K562 (cell line): ENCODE data around the gene BACH1. TPM values are rescaled to one million over a fixed set of nuclear protein-coding genes. Genes with fewer than 3 reads are reported as not detected.

Experiments used
- ATAC-seq: fragments of 200-7000 bp; cut with Tn5 transposase; 3 replicates; pipeline ENCODE4 v1.9.1; 2020; ENCODE audit warnings: moderate library complexity
- BruUV-seq: library from RNA; stranded (reverse); fragments of 400-500 nt; replicated peaks from 2 replicates; lab custom pipeline; 2021; lab: Mats Ljungman, UMichigan
- CTCF ChIA-PET: fragments of 300-600 bp; formaldehyde crosslinking; extraction: SDS; loops from one replicate; lab custom pipeline; 2021; ENCODE audit warnings: low intra/inter-chr PET ratio; lab: Yijun Ruan, JAX
- POLR2A ChIA-PET: fragments of 300-600, 350-650 bp; sonication (Branson Sonifier 250); formaldehyde crosslinking; extraction: SDS; loops from one replicate; lab custom pipeline; 2021; ENCODE audit warnings: antibody characterized with exemption, inconsistent platforms; lab: Yijun Ruan, JAX
- DNase-seq, 4 experiments: peaks; one replicate each; pipeline versions ENCODE4 v3.0.0 to v3.0.0-alpha.2; 2011 to 2018; ENCODE audit warnings: low spot score in 3 of 4, mixed read lengths in 3 of 4; ENCODE audit errors: extremely low read depth in 1 of 4
- FAIRE-seq: peaks from 2 replicates; lab custom pipeline; 2011; peaks lifted over from hg19 to GRCh38; lab: Jason Lieb, UNC
- H2AFZ ChIP-seq: 2 replicates; pipeline ENCODE4 v1.6.0; 2011; ENCODE audit warnings: low read depth, low read length, control low read depth, inconsistent platforms
- H3K27ac ChIP-seq: fragments of 200-600 bp; 3 replicates; pipeline ENCODE4 v1.8.0; 2011; ENCODE audit warnings: low read depth, mild to moderate bottlenecking, control low read depth, inconsistent platforms, low read length, moderate library complexity, mixed read lengths; ENCODE audit errors: extremely low read depth
- H3K27me3 ChIP-seq, 2 experiments: fragments of 300-600 bp in 1 of 2; 2 replicates in 1 of 2; 3 replicates in 1 of 2; pipeline versions ENCODE4 v1.6.0 to v1.8.0; 2011; ENCODE audit warnings: inconsistent platforms in 2 of 2, low read length in 2 of 2, mild to moderate bottlenecking in 1 of 2, mixed read lengths in 1 of 2, moderate library complexity in 1 of 2; ENCODE audit not compliant: control insufficient read depth in 2 of 2, insufficient read depth in 2 of 2
- H3K36me3 ChIP-seq: fragments of 300-600 bp; 3 replicates; pipeline ENCODE4 v1.8.0; 2011; ENCODE audit warnings: mild to moderate bottlenecking, low read length, inconsistent platforms; ENCODE audit not compliant: control insufficient read depth, insufficient read depth
- H3K4me1 ChIP-seq, 2 experiments: fragments of 200-600 bp in 1 of 2; replicated peaks in 1 of 2; 2 replicates in 1 of 2; 3 replicates in 1 of 2; pipeline versions ENCODE4 v1.5.1 to v1.8.0; 2011; ENCODE audit warnings: inconsistent platforms in 2 of 2, low read length in 2 of 2, mild to moderate bottlenecking in 1 of 2, mixed read lengths in 1 of 2, moderate library complexity in 1 of 2; ENCODE audit not compliant: control insufficient read depth in 2 of 2, insufficient read depth in 2 of 2
- H3K4me2 ChIP-seq: 2 replicates; pipeline ENCODE4 v1.6.1; 2011; ENCODE audit warnings: low read length, control low read depth, inconsistent platforms, mixed read lengths; ENCODE audit not compliant: insufficient read depth
- H3K4me3 ChIP-seq: fragments of 200-600 bp; sonication (generic), shearing (Covaris generic); 2 replicates; pipeline ENCODE4 v1.5.1; 2016; ENCODE audit warnings: control low read depth, inconsistent platforms
- H3K79me2 ChIP-seq: fragments of 200-600 bp; 3 replicates; pipeline ENCODE4 v1.8.0; 2011; ENCODE audit warnings: low read length, inconsistent platforms; ENCODE audit not compliant: control insufficient read depth, insufficient read depth
- H3K9ac ChIP-seq, 2 experiments: 2 replicates each; pipeline versions ENCODE4 v1.6.0 to v1.6.1; 2011; ENCODE audit warnings: low read depth in 2 of 2, low read length in 2 of 2, control low read depth in 1 of 2, inconsistent platforms in 1 of 2, mild to moderate bottlenecking in 1 of 2, mixed read lengths in 1 of 2; ENCODE audit not compliant: insufficient read depth in 1 of 2
- H3K9me1 ChIP-seq: one replicate; pipeline ENCODE4 v1.6.0; 2011; ENCODE audit warnings: inconsistent platforms, mild to moderate bottlenecking, low read length, moderate library complexity; ENCODE audit not compliant: control insufficient read depth, insufficient read depth
- H3K9me3 ChIP-seq: replicated peaks from 2 replicates; pipeline ENCODE4 v1.5.1; 2011; ENCODE audit warnings: low read depth, low read length, inconsistent platforms; ENCODE audit not compliant: control insufficient read depth, insufficient read depth
- H4K20me1 ChIP-seq: replicated peaks from 2 replicates; pipeline ENCODE4 v1.6.1; 2011; ENCODE audit warnings: low read length, inconsistent platforms, mixed read lengths; ENCODE audit not compliant: control insufficient read depth, insufficient read depth
- CREB1 ChIP-seq, 2 experiments: sonication (generic) in 1 of 2; formaldehyde crosslinking in 1 of 2; IDR thresholded peaks; 2 replicates each; pipeline versions ENCODE4 v1.6.1 to v1.8.0; 2012 to 2022; ENCODE audit warnings: inconsistent platforms in 1 of 2, mild to moderate bottlenecking in 1 of 2, missing genetic modification reagents in 1 of 2, moderate library complexity in 1 of 2
- FOXK1 ChIP-seq: sonication (generic); formaldehyde crosslinking; IDR thresholded peaks from 2 replicates; pipeline ENCODE4 v1.8.0; 2022; ENCODE audit warnings: missing genetic modification reagents, mild to moderate bottlenecking, borderline replicate concordance
- HIVEP1 ChIP-seq: fragments of 250-450 bp; sonication (Bioruptor Pico); IDR thresholded peaks from 2 replicates; pipeline ENCODE4 v1.4.0; 2020; ENCODE audit warnings: mild to moderate bottlenecking
- NFIC ChIP-seq: fragments of 450-650 bp; IDR thresholded peaks from 2 replicates; pipeline ENCODE4 v1.6.1; 2017; ENCODE audit warnings: mild to moderate bottlenecking, inconsistent platforms
- WGBS: fragments of 100-300 bp; shearing (Covaris generic); methylation state at CpG from one replicate; pipeline ENCODE4 v1.1.6; 2016; ENCODE audit warnings: low coverage, mixed read lengths; ENCODE audit not compliant: insufficient coverage; ENCODE audit errors: missing lambda C conversion rate; 5-methylcytosine and 5-hydroxymethylcytosine counted together
- in situ Hi-C: fragments of 300-500 bp; cut with MboI; formaldehyde crosslinking; loops from 4 replicates; pipeline ENCODE4 v1.15.0; 2018; ENCODE audit warnings: inconsistent platforms, mixed read lengths
- intact Hi-C: fragments of 100-400 bp; cut with micrococcal nuclease; formaldehyde crosslinking; loops from 2 replicates; pipeline ENCODE4 v1.14.2; 2022
- polyA plus RNA-seq, 8 experiments: library from polyadenylated mRNA; depleted of rRNA in 4 of 8; stranded (reverse) in 5 of 8; unstranded in 3 of 8; fragments of >200 nt; fragmentation: Nextera tagmentation in 2 of 8; fragmentation: Illumina TruSeq in 1 of 8; extraction: Ambion mirVana in 2 of 8; extraction: Trizol in 1 of 8; gene quantifications; 2 replicates each; pipeline versions ENCODE4 v1.2.1 to v1.2.3, GENCODE V29; 2011 to 2014; ENCODE audit warnings: inconsistent platforms in 1 of 8, missing spikeins in 1 of 8
- total RNA-seq, 7 experiments: library from RNA; depleted of rRNA in 6 of 7; stranded (reverse); fragments of >200 nt in 6 of 7; fragmentation: Illumina TruSeq in 2 of 7; extraction: Trizol in 2 of 7; gene quantifications; 2 replicates each; pipeline versions ENCODE4 v1.2.1 to v1.2.3, GENCODE V29; 2011 to 2021; ENCODE audit warnings: low replicate concordance in 1 of 7

BACH1 gene
- total and polyA plus RNA-seq, 9 of the 15 experiments (the other 6 are each of a cell fraction or from before 2014, with no cell fraction given): 10.6 to 58.5 (median 28.6) TPM

- TF ChIP-seq FOXK1: no peak
- no peak for TF ChIP-seq CREB1 (IDR thresholded peaks at IDR 0.05)
- no peak for TF ChIP-seq CREB1 (CRISPR knock-in tag; IDR thresholded peaks at IDR 0.05)
Observed at GRCh38 chr21:29377266-29377665, 78.5 kb downstream of the BACH1 start (continued).

- BruUV-seq: no TSS peak
- no peak overlapping the region for H3K4me2 ChIP-seq
- H3K9me1 ChIP-seq: no peaks in the 10 kb centered on the region
- no peaks in the 10 kb centered on the region for H3K9me3 ChIP-seq
- no peak overlapping the region for H2AFZ ChIP-seq
- H3K27me3 ChIP-seq: no peaks in the 10 kb centered on the region
- H3K9ac ChIP-seq: no peak overlapping the region
- in situ Hi-C loops (no loop called here), intact Hi-C loops (loop anchor here (10.0 kb wide), 1 partner anchor 114 kb away; no protein-coding TSS in a partner anchor)
- POLR2A ChIA-PET: no interaction called here
- FAIRE-seq: no peak
- H4K20me1 ChIP-seq: no peaks in the 10 kb centered on the region
- H3K36me3 ChIP-seq: no peaks in the 10 kb centered on the region; the same call in 2 of the 3 replicates
- no peak for DNase-seq
- H3K27ac ChIP-seq: no peak overlapping the region
- H3K4me3 ChIP-seq: no peak overlapping the region
- H3K79me2 ChIP-seq: no peaks in the 10 kb centered on the region
- TF ChIP-seq NFIC: peak; percentile 20; the same call in 1 of the 2 replicates
- TF ChIP-seq HIVEP1 (CRISPR knock-in tag): no peak
- 70% methylated on average over 4 of the region's 4 CpGs for WGBS
- no peak for ATAC-seq
- CTCF ChIA-PET: interaction anchor here (0.6 kb wide), 1 partner anchor 112 kb away, joined by 3 read pairs; no protein-coding TSS in a partner anchor
- H3K4me1 ChIP-seq: no peaks in the 10 kb centered on the region
Observed at GRCh38 chr21:29378832-29379231, 80.1 kb downstream of the BACH1 start.
